GM19328 (cell line): Measurements from ENCODE around the gene LAT.

ENCODE experiments used
- ATAC-seq: cut with Tn5 transposase; IDR thresholded peaks from one replicate; pipeline ENCODE4 v1.9.1; 2021; ENCODE audit warnings: mild to moderate bottlenecking, moderate library complexity; ENCODE audit not compliant: unreplicated experiment

The LAT gene

GRCh38 chr16:29007730-29008593 is 23.1 kb downstream of the LAT start:
- ATAC-seq, result no peak

GRCh38 chr16:29009050-29009837 is 24.4 kb downstream of the LAT start:
- no peak for ATAC-seq

GRCh38 chr16:29009838-29010166 is 24.9 kb downstream of the LAT start:
- ATAC-seq, result no peak

- no peak for ATAC-seq
These were observed 26.3 kb downstream of the LAT start for GRCh38 chr16:29011112-29011511.

GRCh38 chr16:29011851-29012250 is 27.0 kb downstream of the LAT start:
- no peak for ATAC-seq

- no peak for ATAC-seq
These were observed 28.2 kb downstream of the LAT start for GRCh38 chr16:29012913-29013553.

GRCh38 chr16:29014561-29015069 is 29.8 kb downstream of the LAT start:
- ATAC-seq, result no peak

GRCh38 chr16:29022196-29022595 is 37.3 kb downstream of the LAT start:
- ATAC-seq, result no peak

GRCh38 chr16:29023279-29024277 is 38.7 kb downstream of the LAT start:
- ATAC-seq, result no peak

- ATAC-seq, result no peak
These were observed 39.4 kb downstream of the LAT start for GRCh38 chr16:29024278-29024677.

GRCh38 chr16:29025218-29025617 is 40.4 kb downstream of the LAT start:
- ATAC-seq, result no peak

GRCh38 chr16:29025735-29026134 is 40.9 kb downstream of the LAT start:
- ATAC-seq, result no peak

- no peak for ATAC-seq
These were observed 43.8 kb downstream of the LAT start for GRCh38 chr16:29028457-29029167.

GRCh38 chr16:29029168-29029994 is 44.5 kb downstream of the LAT start:
- ATAC-seq, result no peak

- ATAC-seq, result no peak
These were observed 45.4 kb downstream of the LAT start for GRCh38 chr16:29030086-29030840.
